ENCODE results near the gene TMEM63C.

Gene TMEM63C

DNA sequence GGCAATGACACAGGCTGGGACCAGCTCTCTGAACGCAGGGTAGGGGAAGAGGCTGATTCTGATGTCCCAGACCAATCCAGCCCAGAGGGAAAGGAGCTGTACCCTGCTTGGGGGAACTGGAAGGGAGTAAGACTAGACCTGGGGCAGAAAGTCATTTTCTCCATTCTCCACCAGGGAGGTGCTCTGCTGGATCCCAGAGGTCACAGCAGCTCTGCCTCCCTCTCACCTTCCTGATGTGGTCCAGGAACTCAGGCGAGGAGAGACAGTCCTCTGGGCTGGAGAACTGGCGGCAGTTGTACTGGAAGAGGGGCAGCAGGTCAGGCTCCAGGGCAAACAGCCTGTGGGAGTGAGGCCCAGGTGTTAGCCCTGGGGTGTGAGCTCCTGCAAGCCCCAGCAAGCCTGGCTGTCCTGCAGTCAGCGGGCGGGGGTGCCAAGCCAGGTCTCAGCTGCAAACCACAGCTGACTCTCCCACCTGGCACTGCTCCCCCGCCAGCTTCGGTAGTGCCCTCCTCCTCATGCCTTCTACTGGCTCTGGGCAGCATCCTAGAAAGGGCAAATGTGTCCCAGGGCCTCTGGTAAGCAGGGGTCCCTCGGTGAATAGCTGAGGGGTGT, 87.5 kb downstream of the TMEM63C start:
- no peak for TF ChIP-seq Cebpa-rat (IDR thresholded peaks at IDR 0.05)
- H3K27ac ChIP-seq: no peak overlapping the region
- H3K4me2 ChIP-seq: peak overlapping the region; percentile 65
- H4K20me1 ChIP-seq: peaks cover 12% of the 10 kb centered on the region; the same call in 1 of the 2 replicates
- H3K9me3 ChIP-seq: peaks cover 9% of the 10 kb centered on the region
- no peak overlapping the region for H3K9ac ChIP-seq
- peaks cover 55% of the 10 kb centered on the region for H3K27me3 ChIP-seq
- H3K36me3 ChIP-seq: no peaks in the 10 kb centered on the region
- no peak overlapping the region for H3K4me3 ChIP-seq
- H3K4me1 ChIP-seq: peaks cover 77% of the 10 kb centered on the region

DNA sequence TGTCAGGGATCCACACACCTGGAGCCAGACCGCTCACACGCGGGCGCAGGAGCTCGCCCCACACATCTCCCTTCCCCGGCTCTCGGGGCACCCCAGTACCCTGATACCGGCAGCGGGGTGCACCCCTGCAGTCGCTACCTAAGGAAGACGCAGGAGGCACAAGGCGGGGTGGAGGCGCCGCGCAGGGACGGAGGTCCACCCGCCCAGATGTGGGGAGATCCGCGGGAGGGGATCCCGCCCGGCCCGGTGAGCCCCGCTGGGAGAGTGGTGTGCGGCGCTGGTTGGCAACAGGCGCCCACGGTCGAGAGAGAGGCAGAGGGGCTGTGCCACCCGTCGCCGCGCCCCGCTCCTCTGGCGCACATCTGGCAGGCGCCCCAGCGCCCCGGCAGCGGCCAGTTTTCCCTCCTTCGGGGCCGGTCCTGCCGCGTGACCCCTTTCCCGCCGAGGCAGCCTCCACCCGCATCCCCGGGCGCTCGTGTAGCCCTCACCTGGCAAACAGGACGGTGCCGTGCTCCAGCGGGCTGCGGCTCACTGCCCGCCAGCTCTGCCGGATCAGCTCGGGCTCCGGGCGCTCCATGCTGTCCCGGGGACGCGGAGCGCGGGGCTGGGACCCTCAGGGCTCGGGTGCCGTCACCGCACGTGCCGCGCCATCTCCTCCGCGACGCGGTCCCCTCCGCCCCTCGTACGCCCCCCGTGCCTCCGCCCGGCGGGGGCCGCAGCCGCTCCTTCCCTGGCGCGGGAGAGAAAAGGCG, 88.9 kb downstream of the TMEM63C start:
- H3K4me3 ChIP-seq: peak overlapping the region; percentile 53
- peaks cover 55% of the 10 kb centered on the region for H3K27me3 ChIP-seq
- no peak overlapping the region for H3K27ac ChIP-seq
- H4K20me1 ChIP-seq: peaks cover 12% of the 10 kb centered on the region; the same call in 1 of the 2 replicates
- H3K4me2 ChIP-seq: peak overlapping the region; percentile 65
- TF ChIP-seq Cebpa-rat (IDR thresholded peaks at IDR 0.05): no peak
- H3K9ac ChIP-seq: no peak overlapping the region
- H3K36me3 ChIP-seq: no peaks in the 10 kb centered on the region
- peaks cover 68% of the 10 kb centered on the region for H3K4me1 ChIP-seq
- peaks cover 9% of the 10 kb centered on the region for H3K9me3 ChIP-seq

DNA sequence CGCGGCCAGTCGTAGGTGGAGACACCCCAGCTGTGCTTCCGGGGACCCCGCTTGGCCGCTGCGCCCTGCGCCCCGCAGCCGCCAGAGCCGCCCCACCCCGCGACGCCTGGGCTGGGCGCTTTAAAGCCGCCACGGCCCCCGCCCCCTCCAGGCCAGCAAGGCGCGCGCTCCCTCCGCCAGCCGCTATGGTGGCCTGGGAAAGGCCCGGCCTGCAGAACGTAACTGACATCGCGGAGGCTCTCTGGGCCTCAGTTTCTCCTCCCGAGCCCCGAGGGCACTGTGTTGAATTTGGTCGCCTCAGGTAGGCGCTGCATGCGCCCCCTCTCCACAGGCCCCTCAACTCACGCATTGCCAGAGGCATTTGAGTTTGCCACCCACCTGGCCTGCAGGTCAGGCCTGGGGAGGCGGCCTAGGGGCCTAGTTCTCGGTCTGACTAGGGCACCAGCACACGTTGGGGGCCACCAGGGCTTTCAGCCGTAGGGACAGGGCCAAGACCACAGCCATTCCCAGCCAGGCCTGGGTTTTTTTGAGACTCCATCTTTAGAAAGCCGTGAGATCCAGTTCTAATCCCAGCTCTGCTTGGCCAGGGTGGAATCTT, 89.6 kb downstream of the TMEM63C start, which contains the start of gene NGB:
Gene NGB (minus strand): TSS at position 94 of the 598 bp plus-strand sequence. CDS start 269 bp downstream, outside the sequence.
- H3K36me3 ChIP-seq: no peaks in the 10 kb centered on the region
- H4K20me1 ChIP-seq: peaks cover 12% of the 10 kb centered on the region; the same call in 1 of the 2 replicates
- no peak within 1 kb of the TSS for H3K9ac ChIP-seq
- peaks cover 65% of the 10 kb centered on the region for H3K4me1 ChIP-seq
- H3K4me3 ChIP-seq: peak within 1 kb of the TSS; percentile 53
- H3K4me2 ChIP-seq: peak within 1 kb of the TSS; percentile 65
- no peak within 1 kb of the TSS for H3K27ac ChIP-seq
- H3K9me3 ChIP-seq: peaks cover 9% of the 10 kb centered on the region
- TF ChIP-seq Cebpa-rat (IDR thresholded peaks at IDR 0.05): no peak
- H3K27me3 ChIP-seq: peaks cover 55% of the 10 kb centered on the region

DNA sequence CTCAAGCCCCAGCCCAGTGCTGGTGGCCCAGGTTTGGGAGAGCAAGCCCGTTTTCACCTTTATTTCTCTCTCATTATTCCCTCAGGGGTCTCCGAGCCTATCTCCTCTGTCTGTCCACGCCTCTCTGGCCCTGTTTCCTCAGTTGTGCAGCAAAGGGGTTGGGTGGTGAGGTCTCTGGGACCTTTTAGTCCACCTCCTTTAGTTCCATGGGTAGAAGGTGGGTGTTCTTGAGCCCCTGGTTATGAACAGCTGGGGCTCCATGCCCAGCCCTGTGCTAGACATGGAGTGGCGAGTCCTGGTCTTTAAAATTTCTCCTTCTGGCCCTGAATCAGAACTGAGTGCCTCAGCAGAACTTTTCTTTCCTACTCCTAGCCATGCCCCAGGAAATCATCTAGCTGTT, 90.7 kb downstream of the TMEM63C start:
- H3K4me2 ChIP-seq: no peak overlapping the region
- no peak overlapping the region for H3K9ac ChIP-seq
- H3K36me3 ChIP-seq: no peaks in the 10 kb centered on the region
- peaks cover 9% of the 10 kb centered on the region for H3K9me3 ChIP-seq
- no peak for TF ChIP-seq Cebpa-rat (IDR thresholded peaks at IDR 0.05)
- H3K4me1 ChIP-seq: peaks cover 58% of the 10 kb centered on the region
- H3K4me3 ChIP-seq: no peak overlapping the region
- peaks cover 12% of the 10 kb centered on the region; the same call in 1 of the 2 replicates for H4K20me1 ChIP-seq
- peaks cover 55% of the 10 kb centered on the region for H3K27me3 ChIP-seq
- no peak overlapping the region for H3K27ac ChIP-seq

DNA sequence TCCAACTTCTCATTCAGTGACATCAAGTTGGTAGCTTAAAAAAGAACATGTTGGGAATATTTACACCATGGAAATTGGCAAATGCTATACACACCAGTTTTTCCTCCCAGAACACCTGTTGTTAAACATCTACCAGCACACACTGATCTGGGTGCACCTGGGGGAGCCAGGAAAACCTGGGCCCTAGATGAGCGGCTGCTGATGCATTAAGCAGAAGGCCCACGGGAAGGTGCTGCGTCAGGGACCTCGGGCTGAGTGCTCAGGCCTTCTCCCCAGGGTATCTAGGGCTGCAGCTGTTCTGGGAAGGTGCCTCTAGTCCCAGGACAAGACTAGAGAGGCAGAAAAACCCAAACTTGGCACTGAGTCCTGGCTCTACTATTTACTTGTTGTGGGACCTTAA, 92.2 kb downstream of the TMEM63C start:
- H3K27ac ChIP-seq: no peak overlapping the region
- H4K20me1 ChIP-seq: peaks cover 12% of the 10 kb centered on the region; the same call in 1 of the 2 replicates
- H3K36me3 ChIP-seq: peaks cover 8% of the 10 kb centered on the region; the same call in 1 of the 2 replicates
- peaks cover 50% of the 10 kb centered on the region for H3K4me1 ChIP-seq
- no peak for TF ChIP-seq Cebpa-rat (IDR thresholded peaks at IDR 0.05)
- H3K4me2 ChIP-seq: peak overlapping the region; percentile 59
- H3K9me3 ChIP-seq: no peaks in the 10 kb centered on the region
- H3K27me3 ChIP-seq: peaks cover 41% of the 10 kb centered on the region
- H3K9ac ChIP-seq: no peak overlapping the region
- no peak overlapping the region for H3K4me3 ChIP-seq

DNA sequence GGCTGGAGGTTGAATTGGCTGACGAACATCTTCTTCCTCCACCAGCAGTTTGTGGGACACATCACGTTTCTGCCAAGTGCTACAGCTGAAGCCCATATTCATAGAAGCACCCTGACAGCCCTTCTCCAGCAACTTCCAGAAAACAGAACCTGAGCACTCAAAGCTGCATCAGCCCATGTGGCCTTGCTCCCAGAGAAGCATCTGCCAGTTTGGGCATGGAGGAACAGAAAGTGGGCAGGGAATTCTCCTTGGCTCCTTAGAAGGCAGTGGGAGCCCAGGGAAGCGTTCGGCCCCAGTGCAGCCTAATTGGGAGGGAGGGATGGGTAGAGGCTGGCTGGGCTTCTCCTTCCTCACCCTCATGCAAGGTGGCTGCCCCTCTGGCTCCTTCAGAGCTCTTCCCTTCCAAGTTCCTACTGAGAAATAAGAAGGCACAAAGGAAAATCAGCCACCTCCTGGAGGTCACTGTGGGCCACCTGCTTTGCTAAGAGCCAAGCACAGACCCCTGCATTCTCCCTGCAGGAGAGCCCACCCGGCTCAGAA, 93.5 kb downstream of the TMEM63C start:
- Histone ChIP-seq H4K20me1 (peaks cover 12% of the 10 kb centered on the region; the same call in 1 of the 2 replicates), H3K27me3 (peaks cover 28% of the 10 kb centered on the region), H3K9me3 (no peaks in the 10 kb centered on the region), H3K9ac (no peak overlapping the region), H3K27ac (no peak overlapping the region), H3K4me3 (no peak overlapping the region), H3K4me1 (peaks cover 37% of the 10 kb centered on the region), H3K36me3 (peaks cover 20% of the 10 kb centered on the region; the same call in 1 of the 2 replicates), H3K4me2 (no peak overlapping the region)
- no peak for TF ChIP-seq Cebpa-rat (IDR thresholded peaks at IDR 0.05)

DNA sequence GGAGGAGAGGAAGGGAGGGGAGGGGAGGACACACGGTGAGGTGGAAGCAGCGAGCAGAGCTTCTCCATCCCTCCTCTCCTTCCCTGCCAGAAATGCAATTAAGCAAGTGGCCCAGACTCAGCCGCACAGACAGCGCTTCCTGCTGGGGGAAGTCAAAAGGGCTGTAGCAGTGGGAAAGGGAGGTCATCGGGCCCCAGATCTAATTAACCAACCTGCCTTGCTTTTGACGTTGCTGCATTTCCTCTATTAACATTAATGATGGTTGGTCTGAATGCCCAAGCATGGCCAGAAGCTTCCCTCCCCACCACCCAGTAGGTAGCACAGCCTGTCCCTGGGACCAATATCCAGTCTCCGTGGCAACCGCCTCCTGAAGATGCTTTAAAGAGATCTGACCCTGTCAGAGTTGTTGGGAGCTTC, 94.0 kb downstream of the TMEM63C start:
- H3K9me3 ChIP-seq: no peaks in the 10 kb centered on the region
- H4K20me1 ChIP-seq: peaks cover 8% of the 10 kb centered on the region; the same call in 1 of the 2 replicates
- H3K4me2 ChIP-seq: no peak overlapping the region
- H3K9ac ChIP-seq: no peak overlapping the region
- peaks cover 32% of the 10 kb centered on the region for H3K4me1 ChIP-seq
- H3K27ac ChIP-seq: no peak overlapping the region
- peaks cover 20% of the 10 kb centered on the region; the same call in 1 of the 2 replicates for H3K36me3 ChIP-seq
- peaks cover 23% of the 10 kb centered on the region for H3K27me3 ChIP-seq
- TF ChIP-seq Cebpa-rat (IDR thresholded peaks at IDR 0.05): no peak
- H3K4me3 ChIP-seq: no peak overlapping the region

DNA sequence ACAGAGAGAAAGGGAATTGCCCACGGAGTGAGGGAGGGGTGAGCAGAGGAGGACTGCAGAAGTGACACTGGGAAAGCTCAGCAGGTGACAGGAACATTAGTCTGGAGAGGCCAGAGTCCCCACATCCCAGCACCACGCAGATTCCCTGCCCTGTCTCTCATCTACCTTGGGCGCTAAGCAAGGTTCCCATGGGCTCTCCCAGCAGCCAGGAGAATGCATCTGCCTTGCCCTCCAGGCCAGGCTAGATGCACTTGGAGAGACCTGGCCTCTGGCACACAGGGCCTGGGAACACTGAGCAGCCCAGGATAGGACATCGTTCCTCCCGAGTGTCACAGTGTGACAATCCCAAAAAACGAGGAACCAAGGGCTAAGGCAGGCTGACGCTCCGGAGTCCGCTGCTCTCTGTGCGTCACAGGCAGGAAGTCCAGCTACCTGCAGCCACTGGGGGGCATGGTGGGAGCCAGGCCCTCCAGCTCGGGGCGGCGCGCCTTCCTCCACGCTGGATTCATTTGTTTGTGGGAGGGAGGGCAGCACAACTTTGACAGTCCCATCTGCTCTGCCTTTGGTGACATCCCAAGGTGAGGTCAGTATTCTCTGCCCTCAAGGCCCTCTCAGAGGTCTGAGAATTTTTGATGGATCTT, 94.8 kb downstream of the TMEM63C start:
- peaks cover 20% of the 10 kb centered on the region; the same call in 1 of the 2 replicates for H3K36me3 ChIP-seq

DNA sequence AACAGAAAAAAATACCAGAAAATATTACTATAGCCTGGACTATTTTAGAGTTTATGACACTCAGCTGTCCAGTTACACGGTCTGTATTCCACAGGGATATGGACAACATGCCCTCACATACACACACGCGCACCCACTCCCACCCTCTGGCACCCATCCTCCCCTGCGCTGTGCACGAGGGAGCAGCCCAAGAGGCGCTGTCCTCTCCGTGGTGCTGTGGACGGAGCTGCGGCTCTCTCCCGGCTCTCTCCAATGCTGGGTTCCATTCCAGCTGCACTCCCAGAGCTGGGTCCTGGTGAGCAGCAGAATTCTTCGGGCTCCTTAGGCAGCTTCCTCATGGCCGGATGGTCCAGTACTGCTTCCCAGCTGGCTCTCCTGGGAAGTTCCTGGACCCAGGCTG, 95.4 kb downstream of the TMEM63C start:
- no peak for TF ChIP-seq Cebpa-rat (IDR thresholded peaks at IDR 0.05)
- Histone ChIP-seq H3K4me3 (no peak overlapping the region), H4K20me1 (no peaks in the 10 kb centered on the region), H3K36me3 (peaks cover 20% of the 10 kb centered on the region; the same call in 1 of the 2 replicates), H3K9ac (no peak overlapping the region), H3K27ac (no peak overlapping the region), H3K4me2 (no peak overlapping the region), H3K27me3 (peaks cover 9% of the 10 kb centered on the region), H3K4me1 (peaks cover 24% of the 10 kb centered on the region), H3K9me3 (no peaks in the 10 kb centered on the region)

More for the DNA sequence above, 94.8 kb downstream of the TMEM63C start:
- TF ChIP-seq Cebpa-rat (IDR thresholded peaks at IDR 0.05): no peak
- Histone ChIP-seq H3K4me3 (no peak overlapping the region), H3K27ac (no peak overlapping the region), H3K9me3 (no peaks in the 10 kb centered on the region), H3K4me1 (peaks cover 24% of the 10 kb centered on the region), H3K4me2 (no peak overlapping the region), H3K9ac (no peak overlapping the region), H3K27me3 (peaks cover 15% of the 10 kb centered on the region), H4K20me1 (no peaks in the 10 kb centered on the region)
